ENCODE results near the gene TBC1D16. TPM values are rescaled to one million over a fixed set of nuclear protein-coding genes. Genes with fewer than 3 reads are reported as not detected.

TBC1D16 gene
- total RNA-seq, 1 donor from 2014 or later = 23.7 TPM

- no peak for TF ChIP-seq CTCF (IDR thresholded peaks at IDR 0.05; ENCODE audit: insufficient read depth, low read length, severe bottlenecking)
- FAIRE-seq = no peak
These were observed 29.3 kb downstream of the TBC1D16 start for GRCh38 chr17:80006339-80006720.

GRCh38 chr17:80005360-80006338 lies 30.0 kb downstream of the TBC1D16 start:
- peak; percentile 7 for FAIRE-seq
- TF ChIP-seq CTCF (IDR thresholded peaks at IDR 0.05; ENCODE audit: insufficient read depth, low read length, severe bottlenecking) = peak; percentile 97
- peak overlapping the region; percentile 30 for H3K4me3 ChIP-seq (ENCODE audit: low read depth, low read length)
- no peaks in the 10 kb centered on the region for H3K27me3 ChIP-seq (ENCODE audit: control insufficient read depth, insufficient read depth, low read length)
- DNase-seq (ENCODE audit: low read depth) = no peak
- peaks cover 9% of the 10 kb centered on the region for H3K36me3 ChIP-seq (ENCODE audit: control insufficient read depth, insufficient read depth, low read length)

More at GRCh38 chr17:80006339-80006720, 29.3 kb downstream of the TBC1D16 start:
- H3K36me3 ChIP-seq (ENCODE audit: control insufficient read depth, insufficient read depth, low read length) = peaks cover 8% of the 10 kb centered on the region
- DNase-seq (ENCODE audit: low read depth) = no peak
- no peaks in the 10 kb centered on the region for H3K27me3 ChIP-seq (ENCODE audit: control insufficient read depth, insufficient read depth, low read length)
- peak overlapping the region; percentile 30 for H3K4me3 ChIP-seq (ENCODE audit: low read depth, low read length)

GRCh38 chr17:80003969-80004368 lies 31.7 kb downstream of the TBC1D16 start:
- H3K36me3 ChIP-seq (ENCODE audit: control insufficient read depth, insufficient read depth, low read length) = peaks cover 6% of the 10 kb centered on the region
- FAIRE-seq (no peak), DNase-seq (ENCODE audit: low read depth) (no peak)
- no peaks in the 10 kb centered on the region for H3K27me3 ChIP-seq (ENCODE audit: control insufficient read depth, insufficient read depth, low read length)
- TF ChIP-seq CTCF (IDR thresholded peaks at IDR 0.05; ENCODE audit: insufficient read depth, low read length, severe bottlenecking) = no peak
- H3K4me3 ChIP-seq (ENCODE audit: low read depth, low read length) = no peak overlapping the region

- H3K27me3 ChIP-seq (ENCODE audit: control insufficient read depth, insufficient read depth, low read length) = no peaks in the 10 kb centered on the region
- TF ChIP-seq CTCF (IDR thresholded peaks at IDR 0.05; ENCODE audit: insufficient read depth, low read length, severe bottlenecking) = no peak
- H3K4me3 ChIP-seq (ENCODE audit: low read depth, low read length) = no peak overlapping the region
- no peak for DNase-seq (ENCODE audit: low read depth)
- H3K36me3 ChIP-seq (ENCODE audit: control insufficient read depth, insufficient read depth, low read length) = peaks cover 6% of the 10 kb centered on the region
- FAIRE-seq = no peak
These were observed 32.8 kb downstream of the TBC1D16 start for GRCh38 chr17:80002690-80003490.

- FAIRE-seq = peak; percentile 40
- Histone ChIP-seq H3K4me3 (ENCODE audit: low read depth, low read length) (no peak overlapping the region), H3K27me3 (ENCODE audit: control insufficient read depth, insufficient read depth, low read length) (no peaks in the 10 kb centered on the region), H3K36me3 (ENCODE audit: control insufficient read depth, insufficient read depth, low read length) (peaks cover 6% of the 10 kb centered on the region)
- DNase-seq (ENCODE audit: low read depth) = no peak
- TF ChIP-seq CTCF (IDR thresholded peaks at IDR 0.05; ENCODE audit: insufficient read depth, low read length, severe bottlenecking) = no peak
These were observed 33.5 kb downstream of the TBC1D16 start for GRCh38 chr17:80002070-80002641.

Measured in bronchial epithelial cell (primary cell).